ENCODE data around the gene TRIM46. TPM values are rescaled to one million over a fixed set of nuclear protein-coding genes. Genes with fewer than 3 reads are reported as not detected.
"Not testable (repeated sequence)": the region's sequence is repeated elsewhere in the genome, so short reads cannot be mapped to it uniquely, and the experiment has no call there.

The TRIM46 gene
- total RNA-seq, 1 donor from 2014 or later: 8.1 TPM

- no peak for TF ChIP-seq CTCF (conservative IDR thresholded peaks at IDR 0.05)
- H3K4me1 Mint-ChIP-seq (ENCODE audit: unreplicated experiment): peaks cover 14% of the 10 kb centered on the region
- peak overlapping the region; percentile 100 for H3K4me3 Mint-ChIP-seq
- no peak for DNase-seq (ENCODE audit: extremely low spot score, unreplicated experiment)
- H3K27ac Mint-ChIP-seq: peak overlapping the region; percentile 98
- no peaks in the 10 kb centered on the region for H3K9me3 Mint-ChIP-seq
- peaks cover 9% of the 10 kb centered on the region for H3K27me3 Mint-ChIP-seq
- peaks cover 4% of the 10 kb centered on the region for H3K36me3 Mint-ChIP-seq
Measured at GRCh38 chr1:155140630-155140953, 33.1 kb upstream of the TRIM46 start.

- Mint-ChIP-seq H3K27ac (no peak overlapping the region), H3K36me3 (peaks cover 4% of the 10 kb centered on the region), H3K9me3 (no peaks in the 10 kb centered on the region), H3K4me1 (ENCODE audit: unreplicated experiment) (peaks cover 14% of the 10 kb centered on the region), H3K4me3 (peak overlapping the region; percentile 42), H3K27me3 (peaks cover 15% of the 10 kb centered on the region)
- DNase-seq (ENCODE audit: extremely low spot score, unreplicated experiment): no peak
- TF ChIP-seq CTCF (conservative IDR thresholded peaks at IDR 0.05): no peak
Measured at GRCh38 chr1:155141749-155142148, 31.9 kb upstream of the TRIM46 start.

DNA sequence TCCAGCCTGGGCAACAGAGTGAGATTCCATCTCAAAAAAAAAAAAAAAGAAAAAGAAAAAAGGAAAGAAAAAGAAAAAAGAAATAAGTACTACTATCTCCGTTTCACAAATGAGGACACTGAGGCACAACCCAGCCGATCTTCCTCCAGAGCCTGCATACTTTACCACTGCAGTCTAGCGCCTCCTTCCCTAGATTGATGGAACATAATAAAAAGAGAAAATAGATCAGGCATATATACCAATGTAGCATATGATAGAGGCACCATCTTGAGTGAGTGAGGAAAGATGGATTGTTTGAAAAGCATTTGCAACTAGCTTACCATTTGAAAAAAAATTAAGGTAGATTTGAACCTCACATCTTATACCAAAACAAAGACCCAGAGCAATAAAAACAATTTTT, 28.2 kb upstream of the TRIM46 start:
- H3K36me3 Mint-ChIP-seq: no peaks in the 10 kb centered on the region
- no peak for DNase-seq (ENCODE audit: extremely low spot score, unreplicated experiment)
- no peak overlapping the region for H3K4me3 Mint-ChIP-seq
- TF ChIP-seq CTCF (conservative IDR thresholded peaks at IDR 0.05): peak; percentile 41
- H3K4me1 Mint-ChIP-seq (ENCODE audit: unreplicated experiment): peaks cover 2% of the 10 kb centered on the region
- H3K9me3 Mint-ChIP-seq: no peaks in the 10 kb centered on the region
- H3K27ac Mint-ChIP-seq: no peak overlapping the region
- peaks cover 27% of the 10 kb centered on the region for H3K27me3 Mint-ChIP-seq

DNA sequence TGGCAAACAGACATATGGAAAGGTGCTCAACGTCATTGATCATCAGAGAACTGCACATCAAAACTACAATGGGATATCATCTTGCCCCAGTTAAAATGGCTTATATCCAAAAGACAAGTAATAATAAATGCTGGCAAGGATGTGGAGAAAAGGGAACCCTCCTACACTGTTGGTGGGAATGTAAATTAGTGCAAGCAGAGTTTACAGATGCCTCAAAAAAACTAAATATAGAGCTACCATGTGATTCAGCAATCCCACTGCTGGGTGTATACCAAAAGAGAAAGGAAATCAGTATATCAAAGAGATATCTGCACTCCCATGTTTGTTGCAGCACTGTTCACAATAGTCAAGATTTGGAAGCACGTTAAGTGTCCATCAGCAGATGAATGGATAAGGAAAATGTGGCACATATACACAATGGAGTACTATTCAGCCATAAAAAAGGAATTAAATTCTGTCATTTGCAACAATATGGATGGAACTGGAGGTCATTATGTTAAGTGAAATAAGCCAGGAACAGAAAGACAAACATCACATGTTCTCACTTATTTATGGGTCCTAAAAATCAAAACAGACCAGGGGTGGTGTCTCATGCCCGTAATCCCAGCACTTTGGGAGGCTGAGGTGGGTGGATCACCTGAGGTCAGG, 17.5 kb upstream of the TRIM46 start:
- H3K9me3 Mint-ChIP-seq; H3K4me1 Mint-ChIP-seq (ENCODE audit: unreplicated experiment); H3K4me3 Mint-ChIP-seq; H3K27ac Mint-ChIP-seq; DNase-seq (ENCODE audit: extremely low spot score, unreplicated experiment); H3K36me3 Mint-ChIP-seq: not testable (repeated sequence)
- H3K27me3 Mint-ChIP-seq: peaks cover 22% of the 10 kb centered on the region

DNA sequence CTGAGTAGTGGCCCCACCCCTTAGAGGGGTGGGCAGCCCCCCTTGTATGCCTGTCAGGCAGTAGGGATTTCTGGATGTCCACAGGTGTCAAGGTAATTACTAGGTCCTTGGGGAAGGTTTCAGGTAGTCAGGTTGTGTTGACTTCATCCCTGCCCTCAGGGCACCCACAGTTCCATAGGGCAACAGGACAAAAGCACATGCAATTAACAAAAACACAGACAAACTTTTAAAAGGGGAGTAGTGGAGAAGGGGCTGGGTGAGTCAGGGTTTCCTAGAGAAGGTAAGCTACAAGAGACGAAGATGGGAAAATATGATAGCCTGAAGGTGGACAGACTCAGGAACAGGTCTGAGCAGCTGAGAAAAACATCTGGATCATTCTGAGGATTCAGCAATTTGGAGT, 14.7 kb upstream of the TRIM46 start:
- H3K4me1 Mint-ChIP-seq (ENCODE audit: unreplicated experiment): no peaks in the 10 kb centered on the region
- no peak overlapping the region for H3K27ac Mint-ChIP-seq

DNA sequence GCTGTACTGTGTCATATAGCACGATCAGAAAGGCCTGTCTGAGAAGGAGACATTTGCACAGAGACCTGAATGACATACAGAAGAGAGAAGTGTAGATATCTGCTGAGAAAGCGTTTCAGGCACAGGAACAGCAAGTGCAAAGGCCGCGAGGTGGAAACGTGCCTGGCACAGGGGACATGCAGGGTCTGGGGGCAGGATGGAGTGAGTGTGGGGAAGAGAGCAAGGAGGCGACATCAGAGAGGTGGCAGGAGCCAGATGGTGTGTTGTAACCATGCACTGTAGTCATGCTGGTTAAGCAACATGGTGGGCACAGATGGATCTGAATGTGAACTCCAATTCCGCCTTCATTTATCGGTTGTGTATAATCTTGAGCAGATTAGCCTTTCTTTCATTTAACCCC, 13.5 kb upstream of the TRIM46 start:
- no peaks in the 10 kb centered on the region for H3K4me1 Mint-ChIP-seq (ENCODE audit: unreplicated experiment)
- no peak overlapping the region for H3K27ac Mint-ChIP-seq
- no peak overlapping the region for H3K4me3 Mint-ChIP-seq
- H3K9me3 Mint-ChIP-seq: no peaks in the 10 kb centered on the region
- DNase-seq (ENCODE audit: extremely low spot score, unreplicated experiment): no peak
- H3K27me3 Mint-ChIP-seq: peaks cover 17% of the 10 kb centered on the region
- TF ChIP-seq CTCF (conservative IDR thresholded peaks at IDR 0.05): no peak
- H3K36me3 Mint-ChIP-seq: no peaks in the 10 kb centered on the region

More for the DNA sequence above, 14.7 kb upstream of the TRIM46 start:
- Mint-ChIP-seq H3K4me3 (no peak overlapping the region), H3K36me3 (no peaks in the 10 kb centered on the region), H3K9me3 (no peaks in the 10 kb centered on the region), H3K27me3 (peaks cover 19% of the 10 kb centered on the region)
- no peak for DNase-seq (ENCODE audit: extremely low spot score, unreplicated experiment)
- TF ChIP-seq CTCF (conservative IDR thresholded peaks at IDR 0.05): no peak

- H3K4me1 Mint-ChIP-seq (ENCODE audit: unreplicated experiment); H3K4me3 Mint-ChIP-seq; H3K27ac Mint-ChIP-seq; H3K36me3 Mint-ChIP-seq; H3K9me3 Mint-ChIP-seq; DNase-seq (ENCODE audit: extremely low spot score, unreplicated experiment): not testable (repeated sequence)
- H3K27me3 Mint-ChIP-seq: peaks cover 11% of the 10 kb centered on the region
Measured at GRCh38 chr1:155162631-155163030, 11.0 kb upstream of the TRIM46 start.

- not testable (repeated sequence) for H3K36me3 Mint-ChIP-seq, H3K27ac Mint-ChIP-seq, H3K4me3 Mint-ChIP-seq
Measured at GRCh38 chr1:155163785-155164184, 9.9 kb upstream of the TRIM46 start.

GRCh38 chr1:155164625-155165024, 9.0 kb upstream of the TRIM46 start:
- H3K27ac Mint-ChIP-seq; H3K36me3 Mint-ChIP-seq; H3K27me3 Mint-ChIP-seq; H3K9me3 Mint-ChIP-seq; DNase-seq (ENCODE audit: extremely low spot score, unreplicated experiment); H3K4me3 Mint-ChIP-seq; H3K4me1 Mint-ChIP-seq (ENCODE audit: unreplicated experiment): not testable (repeated sequence)

More at GRCh38 chr1:155163785-155164184, 9.9 kb upstream of the TRIM46 start:
- H3K27me3 Mint-ChIP-seq: peaks cover 14% of the 10 kb centered on the region
- H3K9me3 Mint-ChIP-seq; H3K4me1 Mint-ChIP-seq (ENCODE audit: unreplicated experiment); DNase-seq (ENCODE audit: extremely low spot score, unreplicated experiment): not testable (repeated sequence)

Data from type B pancreatic cell (in vitro differentiated cells).